ENCODE data around the gene CRY2. TPM values are rescaled to one million over a fixed set of nuclear protein-coding genes. Genes with fewer than 3 reads are reported as not detected.

The CRY2 gene
- total and polyA plus RNA-seq, 3 experiments from 2014 or later, result 16.6 to 27.1 (median 17.8) TPM

- Histone ChIP-seq H3K27me3 (ENCODE audit: insufficient read depth, low read length, poor library complexity, severe bottlenecking) (no peaks in the 10 kb centered on the region), H3K9me3 (ENCODE audit: low read length) (no peaks in the 10 kb centered on the region), H3K4me1 (ENCODE audit: insufficient read depth, low read length) (no peaks in the 10 kb centered on the region), H3K27ac (ENCODE audit: low read depth, low read length) (no peak overlapping the region), H3K4me3 (ENCODE audit: low read length) (no peak overlapping the region), H3K36me3 (ENCODE audit: insufficient read depth, low read length) (peaks cover 84% of the 10 kb centered on the region)
- Mint-ChIP-seq H3K27ac (peak overlapping the region in 1 of 8 donors; percentile 47), H3K36me3 (peaks cover 15 to 90% (median 38%) of the 10 kb centered on the region in 3 donors), H3K9me3 (no peaks in the 10 kb centered on the region), H3K4me1 (peaks cover 0 to 6% (median 3%) of the 10 kb centered on the region in 3 donors), H3K4me3 (no peak overlapping the region), H3K27me3 (no peaks in the 10 kb centered on the region)
- CTCF ChIA-PET, result interaction anchor here (2.1 kb wide), 1 partner anchor 14 kb away, joined by 5 read pairs; the partner anchor contains the start of gene CRY2
- POLR2A ChIA-PET, result no interaction called here
- DNase-seq, result no peak
These were observed 13.7 kb downstream of the CRY2 start for GRCh38 chr11:45860764-45861510.

- no peak for DNase-seq
- POLR2A ChIA-PET, result no interaction called here
- H3K36me3 ChIP-seq (ENCODE audit: insufficient read depth, low read length), result peaks cover 77% of the 10 kb centered on the region
These were observed 16.8 kb downstream of the CRY2 start for GRCh38 chr11:45864041-45864440.

GRCh38 chr11:45869551-45869950 lies 22.3 kb downstream of the CRY2 start:
- ChIA-PET POLR2A (no interaction called here), CTCF (interaction anchor here (1.0 to 1.1 kb wide), 2 partner anchors 17 to 98 kb away, joined by 3 read pairs; no protein-coding TSS in a partner anchor)

More at GRCh38 chr11:45864041-45864440, 16.8 kb downstream of the CRY2 start:
- Histone ChIP-seq H3K4me1 (ENCODE audit: insufficient read depth, low read length) (no peaks in the 10 kb centered on the region), H3K27ac (ENCODE audit: low read depth, low read length) (no peak overlapping the region), H3K27me3 (ENCODE audit: insufficient read depth, low read length, poor library complexity, severe bottlenecking) (no peaks in the 10 kb centered on the region), H3K4me3 (ENCODE audit: low read length) (no peak overlapping the region), H3K9me3 (ENCODE audit: low read length) (no peaks in the 10 kb centered on the region)
- Mint-ChIP-seq H3K36me3 (peaks cover 20 to 91% (median 43%) of the 10 kb centered on the region in 3 donors), H3K27ac (no peak overlapping the region), H3K4me3 (no peak overlapping the region), H3K4me1 (no peaks in the 10 kb centered on the region), H3K27me3 (peaks cover 0 to 1% of the 10 kb centered on the region in 2 donors), H3K9me3 (no peaks in the 10 kb centered on the region)
- CTCF ChIA-PET, result no interaction called here

GRCh38 chr11:45870706-45871105 lies 23.4 kb downstream of the CRY2 start:
- H3K27ac Mint-ChIP-seq, result peak overlapping the region in 1 of 8 donors; percentile 9

More at GRCh38 chr11:45869551-45869950, 22.3 kb downstream of the CRY2 start:
- Histone ChIP-seq H3K9me3 (ENCODE audit: low read length) (no peaks in the 10 kb centered on the region), H3K27me3 (ENCODE audit: insufficient read depth, low read length, poor library complexity, severe bottlenecking) (no peaks in the 10 kb centered on the region), H3K4me3 (ENCODE audit: low read length) (no peak overlapping the region), H3K36me3 (ENCODE audit: insufficient read depth, low read length) (peaks cover 64% of the 10 kb centered on the region), H3K4me1 (ENCODE audit: insufficient read depth, low read length) (no peaks in the 10 kb centered on the region), H3K27ac (ENCODE audit: low read depth, low read length) (no peak overlapping the region)
- no peaks in the 10 kb centered on the region for H3K9me3 Mint-ChIP-seq
- no peaks in the 10 kb centered on the region for H3K4me1 Mint-ChIP-seq
- H3K4me3 Mint-ChIP-seq, result no peak overlapping the region
- no peak for DNase-seq
- H3K36me3 Mint-ChIP-seq, result peaks cover 18 to 93% (median 48%) of the 10 kb centered on the region in 3 donors
- H3K27me3 Mint-ChIP-seq, result peaks cover 0 to 1% of the 10 kb centered on the region in 2 donors
- no peak overlapping the region for H3K27ac Mint-ChIP-seq

GRCh38 chr11:45871638-45872037 lies 24.4 kb downstream of the CRY2 start:
- ChIA-PET POLR2A (no interaction called here), CTCF (interaction anchor here (1.3 to 2.0 kb wide), 2 partner anchors 23 to 135 kb away, joined by 4 to 5 read pairs; no protein-coding TSS in a partner anchor)
- Histone ChIP-seq H3K4me1 (ENCODE audit: insufficient read depth, low read length) (no peaks in the 10 kb centered on the region), H3K4me3 (ENCODE audit: low read length) (no peak overlapping the region), H3K9me3 (ENCODE audit: low read length) (no peaks in the 10 kb centered on the region), H3K36me3 (ENCODE audit: insufficient read depth, low read length) (peaks cover 63% of the 10 kb centered on the region), H3K27ac (ENCODE audit: low read depth, low read length) (no peak overlapping the region), H3K27me3 (ENCODE audit: insufficient read depth, low read length, poor library complexity, severe bottlenecking) (no peaks in the 10 kb centered on the region)
- no peaks in the 10 kb centered on the region for H3K27me3 Mint-ChIP-seq
- no peak for DNase-seq
- H3K4me3 Mint-ChIP-seq, result no peak overlapping the region
- peaks cover 10 to 92% (median 40%) of the 10 kb centered on the region in 3 donors for H3K36me3 Mint-ChIP-seq
- H3K9me3 Mint-ChIP-seq, result no peaks in the 10 kb centered on the region
- no peaks in the 10 kb centered on the region for H3K4me1 Mint-ChIP-seq
- no peak overlapping the region for H3K27ac Mint-ChIP-seq

More at GRCh38 chr11:45870706-45871105, 23.4 kb downstream of the CRY2 start:
- H3K36me3 ChIP-seq (ENCODE audit: insufficient read depth, low read length), result peaks cover 69% of the 10 kb centered on the region
- H3K27ac ChIP-seq (ENCODE audit: low read depth, low read length), result no peak overlapping the region
- Mint-ChIP-seq H3K27me3 (peaks cover 0 to 1% of the 10 kb centered on the region in 2 donors), H3K9me3 (no peaks in the 10 kb centered on the region), H3K4me1 (no peaks in the 10 kb centered on the region), H3K36me3 (peaks cover 15 to 92% (median 44%) of the 10 kb centered on the region in 3 donors), H3K4me3 (no peak overlapping the region)
- CTCF ChIA-PET, result interaction anchor here (1.1 kb wide), 1 partner anchor 99 kb away, joined by 3 read pairs; no protein-coding TSS in a partner anchor
- no peak overlapping the region for H3K4me3 ChIP-seq (ENCODE audit: low read length)
- no peak for DNase-seq
- POLR2A ChIA-PET, result interaction anchor here (0.6 kb wide), 1 partner anchor 26 kb away, joined by 3 read pairs; no protein-coding TSS in a partner anchor
- no peaks in the 10 kb centered on the region for H3K27me3 ChIP-seq (ENCODE audit: insufficient read depth, low read length, poor library complexity, severe bottlenecking)
- H3K4me1 ChIP-seq (ENCODE audit: insufficient read depth, low read length), result no peaks in the 10 kb centered on the region
- no peaks in the 10 kb centered on the region for H3K9me3 ChIP-seq (ENCODE audit: low read length)

- peaks cover 68% of the 10 kb centered on the region for H3K36me3 ChIP-seq (ENCODE audit: insufficient read depth, low read length)
- H3K4me1 ChIP-seq (ENCODE audit: insufficient read depth, low read length), result no peaks in the 10 kb centered on the region
- Mint-ChIP-seq H3K4me1 (no peaks in the 10 kb centered on the region), H3K27ac (no peak overlapping the region), H3K9me3 (no peaks in the 10 kb centered on the region), H3K4me3 (no peak overlapping the region), H3K36me3 (peaks cover 17 to 94% (median 42%) of the 10 kb centered on the region in 3 donors), H3K27me3 (no peaks in the 10 kb centered on the region)
- H3K9me3 ChIP-seq (ENCODE audit: low read length), result no peaks in the 10 kb centered on the region
- peak in 2 of 5 donors; percentile 11 to 53 for DNase-seq
- H3K27me3 ChIP-seq (ENCODE audit: insufficient read depth, low read length, poor library complexity, severe bottlenecking), result no peaks in the 10 kb centered on the region
- no peak overlapping the region for H3K4me3 ChIP-seq (ENCODE audit: low read length)
- H3K27ac ChIP-seq (ENCODE audit: low read depth, low read length), result no peak overlapping the region
- ChIA-PET POLR2A (no interaction called here), CTCF (interaction anchor here (1.3 to 2.0 kb wide), 4 partner anchors 13 to 134 kb away, joined by 3 to 5 read pairs (median 4); no protein-coding TSS in a partner anchor)
These were observed 25.5 kb downstream of the CRY2 start for GRCh38 chr11:45872651-45873356.

- Mint-ChIP-seq H3K4me1 (no peaks in the 10 kb centered on the region), H3K9me3 (no peaks in the 10 kb centered on the region), H3K4me3 (no peak overlapping the region), H3K27ac (peak overlapping the region in 1 of 8 donors; percentile 73), H3K36me3 (peaks cover 24 to 89% (median 37%) of the 10 kb centered on the region in 3 donors), H3K27me3 (no peaks in the 10 kb centered on the region)
- H3K9me3 ChIP-seq (ENCODE audit: low read length), result no peaks in the 10 kb centered on the region
- no peak overlapping the region for H3K27ac ChIP-seq (ENCODE audit: low read depth, low read length)
- ChIA-PET CTCF (no interaction called here), POLR2A (no interaction called here)
- H3K36me3 ChIP-seq (ENCODE audit: insufficient read depth, low read length), result peaks cover 54% of the 10 kb centered on the region
- no peak overlapping the region for H3K4me3 ChIP-seq (ENCODE audit: low read length)
- DNase-seq, result peak in 1 of 5 donors; percentile 6
- H3K4me1 ChIP-seq (ENCODE audit: insufficient read depth, low read length), result no peaks in the 10 kb centered on the region
- H3K27me3 ChIP-seq (ENCODE audit: insufficient read depth, low read length, poor library complexity, severe bottlenecking), result no peaks in the 10 kb centered on the region
These were observed 29.1 kb downstream of the CRY2 start for GRCh38 chr11:45876401-45876800.

GRCh38 chr11:45877221-45877620 lies 29.9 kb downstream of the CRY2 start:
- Mint-ChIP-seq H3K9me3 (no peaks in the 10 kb centered on the region), H3K27ac (no peak overlapping the region)
- CTCF ChIA-PET, result no interaction called here

More at GRCh38 chr11:45877221-45877620, 29.9 kb downstream of the CRY2 start:
- POLR2A ChIA-PET, result no interaction called here
- Mint-ChIP-seq H3K36me3 (peaks cover 26 to 88% (median 37%) of the 10 kb centered on the region in 3 donors), H3K27me3 (no peaks in the 10 kb centered on the region), H3K4me1 (no peaks in the 10 kb centered on the region), H3K4me3 (no peak overlapping the region)
- DNase-seq, result no peak
- Histone ChIP-seq H3K9me3 (ENCODE audit: low read length) (no peaks in the 10 kb centered on the region), H3K4me3 (ENCODE audit: low read length) (no peak overlapping the region), H3K36me3 (ENCODE audit: insufficient read depth, low read length) (peaks cover 46% of the 10 kb centered on the region), H3K4me1 (ENCODE audit: insufficient read depth, low read length) (no peaks in the 10 kb centered on the region), H3K27me3 (ENCODE audit: insufficient read depth, low read length, poor library complexity, severe bottlenecking) (no peaks in the 10 kb centered on the region), H3K27ac (ENCODE audit: low read depth, low read length) (no peak overlapping the region)

Measured in CD8-positive, alpha-beta memory T cell (primary cell).